Loucy (cell line): Measurements from ENCODE around the gene SETBP1.

Experiments
- CTCF ChIP-seq: fragments of 200-600 bp; sonication (generic); conservative IDR thresholded peaks from 2 replicates; pipeline ENCODE4 v1.5.1; 2014; ENCODE audit warnings: mild to moderate bottlenecking, antibody characterized with exemption, low read length
- EZH2phosphoT487 ChIP-seq: fragments of 200-600 bp; IDR thresholded peaks from 2 replicates; pipeline ENCODE4 v1.6.1; 2018; ENCODE audit warnings: antibody characterized with exemption, mild to moderate bottlenecking, moderate library complexity, borderline replicate concordance

GRCh38 chr18:45025089-45025450 lies 344.4 kb downstream of the SETBP1 start:
- TF ChIP-seq EZH2phosphoT487 (no peak), CTCF (no peak)
